Brain microvascular endothelial cell (primary cell): ENCODE measurements around the gene MAD1L1.

ENCODE experiments used
- DNase-seq: peaks from one replicate; pipeline ENCODE4 v3.0.0-alpha.2; 2020
- H3K27ac ChIP-seq: fragments of 250-450 bp; sonication (Bioruptor Pico); 2 replicates; pipeline ENCODE4 v1.5.1; 2020; ENCODE audit warnings: mild to moderate bottlenecking, moderate library complexity
- H3K27me3 ChIP-seq: fragments of 250-450 bp; sonication (Bioruptor Pico); replicated peaks from 2 replicates; pipeline ENCODE4 v1.5.1; 2020; ENCODE audit warnings: mild to moderate bottlenecking
- H3K36me3 ChIP-seq: fragments of 250-450 bp; sonication (Bioruptor Pico); replicated peaks from 2 replicates; pipeline ENCODE4 v1.5.1; 2020; ENCODE audit warnings: mild to moderate bottlenecking
- H3K4me3 ChIP-seq: 2 replicates; pipeline ENCODE4 v1.5.1; 2011; ENCODE audit warnings: low read depth, mild to moderate bottlenecking, control low read depth, low read length, moderate library complexity
- CTCF ChIP-seq: IDR thresholded peaks from 2 replicates; pipeline ENCODE4 v1.5.1; 2011; ENCODE audit warnings: low read depth, mild to moderate bottlenecking, moderate library complexity, low read length, control low read depth, inconsistent platforms; ENCODE audit errors: missing control alignments
- in situ Hi-C: cut with HindIII; loops from 2 replicates; pipeline ENCODE4 v1.10.0; 2017; ENCODE audit warnings: low sequenced_read_pairs, low pct_ligation_motif_present

The MAD1L1 gene

GRCh38 chr7:1928645-1929348 is 303.9 kb downstream of the MAD1L1 start:
- DNase-seq, result no peak
- H3K4me3 ChIP-seq, result no peak overlapping the region
- H3K27ac ChIP-seq, result no peak overlapping the region
- H3K36me3 ChIP-seq, result no peaks in the 10 kb centered on the region
- in situ Hi-C loops, result no loop called here
- no peak for TF ChIP-seq CTCF
- no peaks in the 10 kb centered on the region for H3K27me3 ChIP-seq

GRCh38 chr7:1927937-1928644 is 304.7 kb downstream of the MAD1L1 start:
- no peak for TF ChIP-seq CTCF
- no peaks in the 10 kb centered on the region for H3K27me3 ChIP-seq
- no peak for DNase-seq
- H3K27ac ChIP-seq, result no peak overlapping the region
- no peak overlapping the region for H3K4me3 ChIP-seq
- no peaks in the 10 kb centered on the region for H3K36me3 ChIP-seq
- in situ Hi-C loops, result no loop called here

GRCh38 chr7:1926908-1927306 is 305.8 kb downstream of the MAD1L1 start:
- H3K36me3 ChIP-seq, result no peaks in the 10 kb centered on the region
- no peak for TF ChIP-seq CTCF
- no peak overlapping the region for H3K27ac ChIP-seq
- no peak for DNase-seq
- H3K27me3 ChIP-seq, result no peaks in the 10 kb centered on the region
- H3K4me3 ChIP-seq, result no peak overlapping the region
- in situ Hi-C loops, result no loop called here

GRCh38 chr7:1925973-1926907 is 306.5 kb downstream of the MAD1L1 start:
- Histone ChIP-seq H3K4me3 (no peak overlapping the region), H3K27ac (no peak overlapping the region), H3K36me3 (no peaks in the 10 kb centered on the region), H3K27me3 (no peaks in the 10 kb centered on the region)
- no peak for DNase-seq
- in situ Hi-C loops, result no loop called here
- TF ChIP-seq CTCF, result no peak

- no peak for DNase-seq
- Histone ChIP-seq H3K36me3 (no peaks in the 10 kb centered on the region), H3K27ac (no peak overlapping the region), H3K4me3 (no peak overlapping the region), H3K27me3 (no peaks in the 10 kb centered on the region)
- TF ChIP-seq CTCF, result peak; percentile 48
- in situ Hi-C loops, result no loop called here
Measured at GRCh38 chr7:1925349-1925748, 307.4 kb downstream of the MAD1L1 start.
